NCI-H1105 (cell line): ENCODE data around the gene C16orf89.
"Not testable (repeated sequence)": the region's sequence is repeated elsewhere in the genome, so short reads cannot be mapped to it uniquely, and the experiment has no call there.

ENCODE experiments used
- DNase-seq: peaks from one replicate; lab custom pipeline; 2025; lab: John Stamatoyannopoulos, UW

The C16orf89 gene, protein sequence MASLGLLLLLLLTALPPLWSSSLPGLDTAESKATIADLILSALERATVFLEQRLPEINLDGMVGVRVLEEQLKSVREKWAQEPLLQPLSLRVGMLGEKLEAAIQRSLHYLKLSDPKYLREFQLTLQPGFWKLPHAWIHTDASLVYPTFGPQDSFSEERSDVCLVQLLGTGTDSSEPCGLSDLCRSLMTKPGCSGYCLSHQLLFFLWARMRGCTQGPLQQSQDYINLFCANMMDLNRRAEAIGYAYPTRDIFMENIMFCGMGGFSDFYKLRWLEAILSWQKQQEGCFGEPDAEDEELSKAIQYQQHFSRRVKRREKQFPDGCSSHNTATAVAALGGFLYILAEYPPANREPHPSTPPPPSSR

GRCh38 chr16:5065813-5066212, at the start of gene C16orf89:
C16orf89 (minus strand) TSS chr16:5065956; CDS start chr16:5065908, 48 bp downstream.
- DNase-seq = no peak

GRCh38 chr16:5110933-5111332, 45.2 kb upstream of the C16orf89 start:
- DNase-seq = not testable (repeated sequence)

DNA sequence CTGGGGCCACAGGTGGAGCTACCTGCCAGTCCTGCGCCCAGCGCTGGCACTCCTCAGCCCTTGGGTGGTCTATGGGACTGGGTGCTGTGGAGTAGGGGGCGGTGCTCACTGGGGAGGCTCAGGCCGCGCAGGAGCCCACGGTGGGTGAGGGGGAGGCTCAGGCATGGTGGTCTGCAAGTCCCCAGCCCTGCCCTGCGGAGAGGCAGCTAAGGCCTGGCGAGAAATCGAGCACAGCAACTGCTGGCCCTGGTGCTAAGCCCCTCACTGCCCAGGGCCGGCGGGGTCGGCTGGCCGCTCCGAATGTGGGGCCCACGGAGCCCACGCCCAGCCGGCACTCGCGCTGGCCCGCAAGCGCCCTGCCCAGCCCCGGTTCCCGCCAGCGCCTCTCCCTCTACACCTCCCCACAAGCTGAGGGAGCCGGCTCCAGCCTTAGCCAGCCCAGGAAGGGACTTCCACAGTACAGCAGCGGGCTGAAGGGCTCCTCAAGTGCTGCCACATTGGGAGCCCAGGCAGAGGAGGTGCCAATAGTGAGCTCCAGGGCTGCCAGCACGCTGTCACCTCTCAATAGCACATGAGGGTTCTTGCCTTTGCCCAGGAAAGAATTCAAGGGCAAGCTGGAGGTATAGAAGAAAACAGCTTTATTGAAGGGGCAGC, 42.9 kb upstream of the C16orf89 start:
- no peak for DNase-seq

- not testable (repeated sequence) for DNase-seq
Observed at GRCh38 chr16:5105039-5105438, 39.3 kb upstream of the C16orf89 start.

DNA sequence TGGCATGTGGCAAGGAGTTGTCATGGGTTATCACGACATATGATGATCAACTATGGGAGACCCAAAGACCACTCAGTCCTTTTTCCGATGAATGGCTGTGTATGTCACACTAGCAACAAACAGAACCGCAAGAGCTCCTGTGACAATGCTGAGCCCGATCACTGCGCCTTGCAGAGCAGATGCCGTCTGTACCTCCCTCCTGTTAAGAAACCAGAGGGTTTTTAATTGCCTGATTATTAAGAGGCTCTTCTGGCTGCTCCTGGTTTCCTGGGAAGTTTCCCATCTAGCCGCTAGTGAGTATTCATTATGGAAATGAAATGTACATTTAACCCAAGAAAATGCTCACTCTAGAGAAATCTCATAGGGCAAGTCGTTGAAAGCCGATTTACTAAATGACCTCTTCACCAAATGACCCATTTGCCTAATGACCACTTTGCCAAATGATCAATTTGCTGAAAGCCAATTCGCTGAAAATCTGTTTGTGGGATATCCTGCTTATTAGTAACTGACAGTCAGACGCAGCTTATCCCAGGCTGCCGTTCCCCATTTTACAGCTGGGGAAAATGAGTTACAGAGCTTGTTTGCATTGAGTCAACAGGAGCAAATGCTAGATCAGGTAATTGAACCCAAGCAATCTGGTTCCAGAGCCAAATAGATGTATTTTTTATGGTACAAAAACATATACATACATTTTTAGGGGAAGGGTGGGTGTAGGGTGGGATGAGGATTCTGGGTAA, 37.7 kb upstream of the C16orf89 start:
- DNase-seq = not testable (repeated sequence)

GRCh38 chr16:5099174-5099573, 33.4 kb upstream of the C16orf89 start:
- DNase-seq = not testable (repeated sequence)

DNA sequence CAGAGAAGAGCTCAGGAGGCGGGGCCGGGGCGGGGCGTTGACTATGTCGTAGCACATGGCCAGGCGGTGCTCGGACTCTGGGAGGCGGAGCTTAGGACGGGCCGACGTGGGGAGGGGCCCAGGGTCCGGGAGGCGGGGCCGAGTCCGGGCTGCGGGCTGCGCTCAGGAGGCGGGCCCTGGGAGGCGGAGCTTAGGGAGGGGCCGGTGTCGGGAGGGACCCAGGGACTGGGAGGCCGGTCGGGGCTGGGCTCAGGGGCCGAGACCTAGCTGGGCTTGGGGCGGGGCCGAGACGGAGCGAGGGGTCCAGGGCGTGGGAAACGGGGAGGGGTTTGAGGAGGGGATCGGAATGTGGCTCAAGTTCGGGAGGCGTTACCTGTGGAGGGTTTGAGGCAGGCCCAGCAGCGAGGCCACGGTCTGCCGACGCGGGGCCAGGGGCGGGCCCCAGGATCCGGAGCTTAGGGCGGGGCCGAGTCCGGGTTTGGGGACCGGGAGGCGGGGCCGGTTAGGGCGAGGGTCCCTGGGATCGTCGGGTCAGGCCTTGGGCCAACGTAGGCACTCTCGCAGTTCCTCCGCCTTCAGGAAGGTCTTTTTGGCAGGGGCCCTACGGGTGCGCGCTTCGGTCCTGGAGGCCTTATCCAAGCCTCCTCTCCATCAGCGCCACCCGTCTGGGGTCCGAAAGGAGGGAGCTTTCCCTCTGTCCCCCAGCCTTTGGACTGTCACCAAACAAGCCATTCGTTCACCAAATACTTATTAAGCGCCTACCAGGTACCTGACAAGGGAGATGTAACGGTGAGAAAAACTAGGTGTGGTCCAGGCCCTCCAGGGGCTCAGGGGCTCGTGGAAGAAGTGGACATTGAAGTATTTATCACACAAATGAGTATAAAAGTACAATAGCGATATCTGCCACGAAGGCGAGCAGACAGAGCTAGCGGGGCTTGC, 32.7 kb upstream of the C16orf89 start:
- DNase-seq = not testable (repeated sequence)

DNA sequence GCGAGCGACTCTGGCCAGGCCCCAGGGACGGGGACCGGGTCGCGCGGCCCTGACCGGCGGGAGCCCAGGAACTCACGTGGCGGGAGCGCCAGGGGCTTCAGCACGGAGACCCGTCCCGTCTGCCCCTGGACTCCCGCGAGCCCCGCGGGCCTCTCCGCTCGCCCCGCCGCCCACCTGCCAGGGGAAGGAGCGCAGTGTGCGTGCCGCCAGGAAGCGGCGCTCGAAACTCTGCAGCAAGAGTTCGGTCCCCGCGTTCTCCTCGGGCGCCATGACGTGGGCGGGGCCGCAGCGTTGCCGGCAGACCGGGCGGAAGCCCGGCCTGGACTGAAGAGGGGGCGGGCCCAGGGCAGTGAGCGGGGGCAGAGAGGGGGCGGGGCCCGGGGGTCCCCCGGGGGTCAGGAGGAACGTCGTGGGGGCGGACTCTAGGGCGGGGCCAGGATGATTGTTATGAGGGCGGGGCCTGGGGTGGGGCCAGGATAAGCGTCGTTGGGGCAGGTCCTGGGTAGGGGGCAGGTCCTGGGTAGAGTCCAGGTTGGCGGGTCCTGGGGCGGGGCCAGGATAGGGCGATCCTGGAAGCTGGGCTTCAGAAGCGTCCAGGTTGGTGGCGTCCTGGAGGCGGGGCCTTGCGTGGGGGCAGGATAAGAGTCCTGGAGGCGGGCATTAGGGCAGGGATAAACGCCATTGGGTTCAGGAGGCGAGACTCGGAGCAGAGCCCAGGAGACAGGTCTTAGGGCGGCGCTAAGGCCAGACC, 31.9 kb upstream of the C16orf89 start, which contains the start of gene EEF2KMT:
Gene EEF2KMT, minus strand, starts transcription at position 326 of the 751 bp plus-strand sequence. Its CDS starts 56 bp downstream, at position 270.
- DNase-seq = peak; percentile 93

DNA sequence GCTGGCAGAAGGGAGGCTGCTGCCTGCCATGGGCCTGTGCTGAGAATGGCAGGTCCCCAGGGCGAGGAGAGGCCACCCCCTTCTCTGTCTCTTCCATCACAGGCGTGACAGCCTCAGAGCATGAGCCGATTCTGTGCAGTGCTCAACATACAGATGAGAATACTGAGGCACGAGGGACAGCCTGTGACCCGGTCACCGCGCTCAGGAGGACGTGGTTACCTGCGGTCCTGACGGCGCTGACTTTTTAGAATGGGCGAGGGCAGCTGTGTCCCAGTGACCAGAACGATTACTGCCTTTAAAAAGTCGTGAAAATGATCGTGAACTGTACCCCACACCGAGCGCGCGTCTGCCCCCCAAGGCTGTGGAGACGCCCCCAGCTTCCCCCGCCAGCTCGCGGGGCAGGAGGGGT, 31.3 kb upstream of the C16orf89 start:
- DNase-seq = not testable (repeated sequence)

- DNase-seq = not testable (repeated sequence)
Observed at GRCh38 chr16:5096437-5097060, 30.8 kb upstream of the C16orf89 start.

DNA sequence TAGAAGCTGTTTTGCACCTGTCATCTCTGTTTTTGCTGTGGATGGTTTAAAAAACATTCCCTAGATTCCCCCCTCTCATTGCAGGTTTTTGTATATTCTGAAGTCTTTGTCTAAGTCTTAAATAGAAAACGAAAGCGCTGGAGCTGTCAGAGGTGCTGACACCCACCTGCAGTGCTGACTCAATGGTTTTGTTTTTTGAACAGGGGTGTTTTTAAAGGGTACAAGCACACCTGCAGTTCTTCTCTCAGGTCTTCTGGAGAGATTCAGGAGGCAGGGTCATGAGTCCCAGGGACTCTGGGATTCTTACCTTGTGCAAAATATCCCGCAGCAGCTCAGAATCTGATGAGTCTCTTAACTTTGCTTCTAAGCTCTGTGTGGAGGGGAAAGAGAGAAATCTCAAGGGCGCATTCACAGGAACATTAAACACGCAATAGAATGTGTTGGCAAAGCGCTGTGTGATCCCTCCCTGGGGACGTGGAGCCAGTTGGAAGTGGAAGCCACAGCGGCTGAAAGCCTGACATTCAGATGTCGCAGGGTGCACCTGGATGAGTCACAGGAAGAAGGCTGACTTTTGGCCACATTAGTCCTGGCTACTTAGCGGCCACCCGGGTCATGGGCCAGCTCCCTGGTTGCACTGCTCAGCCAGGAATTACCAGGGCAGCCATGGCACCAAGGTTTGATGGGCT, 29.5 kb upstream of the C16orf89 start:
- DNase-seq = not testable (repeated sequence)

GRCh38 chr16:5093746-5094145, 28.0 kb upstream of the C16orf89 start:
- DNase-seq = not testable (repeated sequence)

DNA sequence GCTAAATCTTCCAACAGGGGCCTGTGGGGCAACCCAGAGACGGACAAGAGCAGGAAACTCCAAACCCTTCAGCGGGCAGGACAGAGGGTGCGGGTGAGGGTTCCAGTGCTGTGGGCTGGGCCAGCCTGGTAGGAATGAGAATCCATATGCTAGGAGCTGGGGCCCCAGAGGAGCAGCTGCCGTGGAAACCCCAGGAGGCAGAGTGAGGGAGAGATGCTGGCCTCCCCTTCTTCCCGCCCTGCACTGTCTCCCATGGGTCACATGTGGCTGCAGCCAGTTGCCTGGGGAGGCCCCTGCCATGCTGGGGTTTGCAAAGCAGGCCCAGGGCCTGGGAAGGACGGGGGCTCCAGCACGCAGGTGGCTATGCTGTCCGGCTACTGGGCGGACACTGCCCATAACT, 27.3 kb upstream of the C16orf89 start:
- not testable (repeated sequence) for DNase-seq

GRCh38 chr16:5090592-5090991, 24.8 kb upstream of the C16orf89 start:
- DNase-seq = not testable (repeated sequence)

DNA sequence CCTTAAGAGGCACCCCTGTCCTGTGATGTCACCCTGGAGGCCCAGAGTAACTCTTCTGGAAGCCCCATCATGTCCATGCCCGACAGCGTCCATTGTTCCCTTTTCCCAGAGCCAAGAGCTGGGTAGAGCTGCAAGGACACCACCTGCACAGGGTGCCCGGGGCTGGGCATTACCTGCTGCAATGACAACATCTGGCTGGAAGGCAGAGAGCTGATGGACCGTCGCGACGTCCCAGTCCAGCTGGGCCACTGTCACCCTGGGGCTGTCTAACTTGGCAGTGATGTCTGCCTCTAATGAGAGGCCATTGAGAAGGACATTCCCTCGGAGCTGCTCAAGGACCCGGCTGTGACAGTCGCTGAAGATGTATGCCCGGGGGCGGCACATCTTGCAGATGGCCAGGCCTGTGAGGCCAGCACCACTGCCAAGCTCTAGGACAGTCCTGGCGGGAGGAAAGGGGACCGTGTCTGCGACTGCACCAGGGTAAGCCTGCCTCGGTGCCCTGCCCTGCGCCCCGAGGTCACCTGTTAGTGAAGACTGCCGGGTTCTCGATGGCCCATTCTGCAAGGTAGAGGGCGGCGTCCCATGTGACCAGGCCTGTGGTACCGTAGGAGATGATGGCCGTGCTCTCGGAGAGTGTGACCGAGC, 24.3 kb upstream of the C16orf89 start:
- not testable (repeated sequence) for DNase-seq

GRCh38 chr16:5088936-5089335, 23.2 kb upstream of the C16orf89 start:
- not testable (repeated sequence) for DNase-seq

DNA sequence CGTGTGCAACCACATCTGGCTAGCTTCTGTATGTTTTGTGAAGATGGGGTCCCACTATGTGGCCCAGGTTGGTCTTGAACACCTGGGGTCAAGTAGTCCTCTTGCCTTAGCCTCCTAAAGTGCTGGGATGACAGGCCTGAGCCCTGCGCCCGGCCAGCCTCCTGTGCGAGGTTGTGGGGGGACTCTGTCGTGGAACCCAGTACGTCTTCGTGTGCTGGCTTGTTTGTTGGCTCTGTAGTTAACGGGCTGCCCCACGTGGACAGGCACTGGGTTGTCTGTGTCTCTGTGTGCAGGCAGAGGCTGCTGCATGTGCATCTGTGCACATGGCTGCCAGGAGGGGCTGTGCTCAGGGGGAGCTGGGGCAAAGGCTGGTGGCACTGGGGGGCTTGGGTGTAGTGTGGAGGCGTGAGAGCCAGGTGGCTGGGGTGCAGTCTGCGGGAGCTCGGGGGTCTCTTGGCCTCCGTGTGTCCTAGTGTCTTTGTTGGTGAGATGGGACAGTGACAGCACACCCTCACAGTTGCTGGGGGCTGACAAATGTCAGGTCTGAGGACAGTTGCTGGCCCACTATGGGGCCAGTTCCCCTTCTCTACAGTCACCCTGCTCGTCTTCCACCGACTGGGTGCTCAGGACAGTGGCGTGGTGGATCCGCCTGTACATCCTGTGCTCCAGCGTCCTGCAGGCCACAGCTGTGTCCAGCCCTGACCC, 22.5 kb upstream of the C16orf89 start:
- not testable (repeated sequence) for DNase-seq

- DNase-seq = not testable (repeated sequence)
Observed at GRCh38 chr16:5085716-5086115, 20.0 kb upstream of the C16orf89 start.
